ENCODE data around the gene MVD.

Gene MVD, protein sequence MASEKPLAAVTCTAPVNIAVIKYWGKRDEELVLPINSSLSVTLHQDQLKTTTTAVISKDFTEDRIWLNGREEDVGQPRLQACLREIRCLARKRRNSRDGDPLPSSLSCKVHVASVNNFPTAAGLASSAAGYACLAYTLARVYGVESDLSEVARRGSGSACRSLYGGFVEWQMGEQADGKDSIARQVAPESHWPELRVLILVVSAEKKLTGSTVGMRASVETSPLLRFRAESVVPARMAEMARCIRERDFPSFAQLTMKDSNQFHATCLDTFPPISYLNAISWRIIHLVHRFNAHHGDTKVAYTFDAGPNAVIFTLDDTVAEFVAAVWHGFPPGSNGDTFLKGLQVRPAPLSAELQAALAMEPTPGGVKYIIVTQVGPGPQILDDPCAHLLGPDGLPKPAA

DNA sequence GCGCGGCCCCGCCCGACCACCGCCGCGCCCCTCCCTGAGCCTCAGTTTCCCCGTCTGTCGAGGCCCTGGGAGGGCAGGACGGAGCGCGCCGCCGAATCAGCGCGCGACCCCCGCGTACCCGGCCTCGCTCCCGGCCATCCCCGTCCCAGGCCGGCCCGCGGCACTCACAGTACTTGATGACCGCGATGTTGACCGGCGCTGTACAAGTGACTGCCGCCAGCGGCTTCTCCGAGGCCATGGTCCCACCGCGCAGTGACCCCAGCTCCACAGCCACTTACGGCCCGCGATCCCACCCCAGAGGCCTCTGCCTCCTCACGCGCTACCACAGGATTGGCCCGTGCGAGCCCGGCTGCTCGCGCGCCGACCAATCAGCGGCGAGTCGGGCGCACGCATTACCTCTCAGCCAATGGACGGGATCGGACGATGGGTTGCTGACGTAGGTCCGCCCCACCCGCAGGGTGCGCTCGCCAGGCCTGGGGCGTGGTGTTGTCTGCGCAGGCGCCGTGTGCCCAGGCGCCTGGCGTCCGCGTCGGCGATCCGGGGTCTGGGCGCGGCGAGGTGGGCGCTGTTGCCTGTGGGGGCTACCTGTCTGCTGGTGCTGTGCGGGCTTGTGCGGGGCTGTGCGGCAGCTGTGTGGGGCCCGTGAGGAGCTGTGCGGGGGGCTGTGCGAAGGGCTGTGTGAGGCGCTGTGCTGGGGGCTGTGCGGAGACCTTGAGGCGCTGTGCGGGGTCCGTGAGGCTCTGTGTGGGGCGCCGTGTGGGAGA, at the start of gene MVD:
TSS of gene MVD (minus strand) at position 249 of the 764 bp plus-strand sequence. CDS start at position 238, 11 bp downstream.
- DNase-seq (ENCODE audit: low read depth in 3 of 3): peak; percentile 89 to 92 (median 91)

DNA sequence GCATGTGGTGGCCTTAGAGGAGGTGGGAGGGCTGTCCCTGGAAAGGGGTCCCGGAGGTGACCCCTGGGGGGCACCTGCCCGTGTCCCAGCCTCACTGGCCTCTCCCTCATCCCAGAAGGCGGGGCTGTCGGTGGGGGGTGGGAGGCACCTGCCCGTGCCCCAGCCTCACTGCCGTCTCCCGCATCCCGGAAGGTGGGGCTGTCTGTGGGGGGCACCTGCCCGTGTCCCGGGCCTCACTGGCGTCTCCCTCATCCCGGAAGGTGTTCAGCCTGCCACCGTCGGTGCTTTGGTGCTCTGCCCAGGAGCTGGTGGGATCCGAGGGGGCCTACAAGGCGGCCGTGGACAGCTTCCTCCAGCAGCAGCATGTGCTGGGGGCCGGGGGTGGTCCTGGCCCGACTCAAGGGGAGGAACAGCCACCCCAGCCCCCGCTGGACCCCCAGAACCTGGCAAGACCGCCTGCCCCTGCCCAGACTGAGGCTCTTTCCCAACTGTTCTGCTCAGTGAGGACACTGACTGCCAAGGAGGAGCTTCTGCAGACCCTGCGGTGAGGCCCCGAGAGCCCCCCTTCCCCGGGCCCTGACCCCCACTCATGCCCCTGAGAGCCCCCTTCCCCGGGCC, 49.6 kb upstream of the MVD start:
- DNase-seq (ENCODE audit: low read depth in 3 of 3): no peak

DNA sequence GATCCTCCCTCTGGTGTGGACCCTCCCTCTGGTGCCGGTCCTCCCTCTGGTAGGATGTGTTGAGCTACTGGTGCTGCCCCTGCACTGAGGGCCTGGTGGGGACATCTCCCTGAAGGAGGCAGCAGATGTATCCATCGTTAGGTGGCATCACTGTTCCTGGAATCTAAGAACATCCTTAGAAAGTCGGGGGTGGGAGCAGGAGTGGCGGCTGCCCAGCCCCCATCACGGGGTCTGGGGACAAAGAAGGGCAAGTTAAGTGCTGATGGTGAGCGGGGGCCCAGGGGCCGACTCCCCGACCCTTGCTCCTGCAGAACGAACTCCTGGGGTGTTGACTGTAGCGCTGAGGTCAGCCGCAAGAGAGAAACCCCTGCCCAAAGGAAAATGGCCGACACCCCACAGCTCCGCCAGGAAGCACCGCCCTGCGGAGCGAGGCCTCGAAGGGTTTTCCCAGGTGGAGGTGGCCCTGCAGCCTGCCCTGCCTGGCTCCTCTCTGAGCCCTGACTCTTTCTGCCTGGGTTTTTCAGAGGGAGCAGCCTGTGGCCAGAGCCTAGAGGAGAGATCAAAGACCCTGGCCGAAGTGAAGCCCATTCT, 49.0 kb upstream of the MVD start:
- DNase-seq (ENCODE audit: low read depth in 3 of 3): no peak

DNA sequence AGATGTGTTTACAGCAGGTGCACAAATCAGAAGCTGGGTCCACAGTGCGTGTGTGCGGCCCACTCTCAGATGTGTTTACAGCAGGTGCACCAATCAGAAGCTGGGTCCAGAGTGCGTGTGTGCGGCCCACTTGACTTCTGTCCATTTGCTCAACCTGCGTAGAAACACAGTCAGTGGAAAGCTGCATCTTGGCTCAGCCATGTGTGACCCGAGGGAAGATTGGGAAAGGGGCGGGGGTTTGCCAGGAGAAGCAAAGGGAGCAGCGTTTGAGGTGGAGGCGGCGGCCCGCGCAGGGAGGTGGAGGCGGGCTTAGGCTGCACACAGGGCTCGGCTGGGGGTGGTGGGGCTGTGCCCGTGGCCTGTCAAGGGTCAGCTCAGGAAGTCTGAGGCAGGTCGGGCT, 47.7 kb upstream of the MVD start:
- no peak for DNase-seq (ENCODE audit: low read depth in 3 of 3)

DNA sequence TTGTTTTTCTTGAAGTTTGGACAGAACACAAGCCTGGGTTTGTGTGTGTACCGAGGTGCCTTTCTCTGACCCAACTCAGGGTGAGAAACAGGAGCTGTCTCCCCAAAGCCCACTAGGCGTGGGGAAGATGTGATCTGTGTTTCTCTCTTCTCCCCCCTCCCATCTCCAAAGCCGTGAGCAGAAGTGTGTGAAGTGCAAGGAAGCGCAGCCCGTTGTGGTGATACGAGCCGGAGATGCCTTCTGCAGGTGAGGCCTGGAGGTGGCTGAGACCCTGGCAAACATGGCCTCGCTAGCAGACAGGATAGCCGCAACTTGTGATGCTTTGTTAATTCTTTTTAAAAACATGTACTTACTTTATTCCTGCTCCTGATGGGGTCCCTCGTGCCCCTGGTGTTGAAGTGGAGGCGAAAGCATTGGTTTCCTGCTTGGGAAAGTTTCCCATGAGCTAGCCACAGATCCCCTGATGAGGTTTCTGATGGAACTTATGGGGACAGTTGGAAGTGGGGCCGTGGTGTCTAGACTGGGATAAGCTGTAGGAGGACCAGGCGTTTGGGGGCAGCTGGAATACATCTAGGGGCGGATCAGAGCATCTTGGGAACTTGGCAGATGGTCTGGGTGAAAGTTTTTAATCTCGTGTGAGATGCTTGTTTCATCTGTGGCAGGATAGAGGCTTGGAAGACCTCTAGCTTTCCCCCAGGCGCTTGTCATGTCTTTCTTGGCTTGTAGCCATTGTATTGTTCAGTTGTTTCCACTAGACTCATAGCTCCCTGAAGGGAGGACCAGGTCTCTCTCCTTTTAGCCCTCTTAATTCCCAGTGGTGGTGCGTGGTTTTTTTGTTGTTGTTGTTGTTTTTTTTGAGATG, 44.3 kb upstream of the MVD start:
- DNase-seq (ENCODE audit: low read depth in 3 of 3): no peak

DNA sequence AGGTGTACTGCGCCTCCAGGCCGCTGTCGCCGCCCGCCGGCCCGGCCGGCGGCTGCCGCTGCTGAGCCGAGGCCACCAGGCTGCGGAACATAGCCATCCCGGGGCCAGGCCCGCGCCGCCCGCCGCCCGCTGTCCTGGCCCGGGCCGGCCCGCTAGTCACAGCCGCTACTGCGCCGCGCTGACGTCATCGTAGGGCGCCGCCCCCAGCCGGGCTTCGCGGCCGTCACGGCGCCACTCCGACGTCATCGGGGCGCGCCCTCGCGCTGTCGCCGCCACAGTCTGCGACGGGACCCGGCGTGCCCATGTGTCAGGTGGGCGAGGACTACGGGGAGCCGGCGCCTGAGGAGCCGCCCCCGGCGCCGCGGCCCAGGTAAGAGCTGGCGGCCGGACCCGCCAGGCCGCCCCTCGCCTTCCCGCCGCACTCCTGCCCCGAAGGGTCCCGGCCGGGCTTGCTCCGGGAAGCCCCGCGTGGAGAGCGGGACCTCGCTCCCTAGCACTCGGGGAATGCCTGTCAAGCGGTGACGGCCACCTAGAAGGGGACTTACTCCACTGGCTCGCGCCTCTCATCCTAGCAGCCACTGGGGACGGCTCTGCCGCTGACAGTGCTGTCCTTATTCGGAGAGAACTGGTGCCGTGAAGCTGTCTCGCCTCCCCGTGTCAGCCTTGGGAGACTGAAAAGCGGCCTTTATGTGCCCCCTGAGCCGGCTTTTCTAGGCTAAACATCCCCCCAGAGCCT, 43.5 kb upstream of the MVD start, which contains the start of the genes CTU2 and RNF166:
TSS of gene CTU2 (plus strand) at position 275 of the 736 bp plus-strand sequence. CDS start at position 303, 28 bp downstream.
TSS of gene RNF166 (minus strand) at position 180 of the 736 bp plus-strand sequence. CDS start at position 97, 83 bp downstream.
- DNase-seq (ENCODE audit: low read depth in 3 of 3): peak; percentile 84 to 91 (median 87)

DNA sequence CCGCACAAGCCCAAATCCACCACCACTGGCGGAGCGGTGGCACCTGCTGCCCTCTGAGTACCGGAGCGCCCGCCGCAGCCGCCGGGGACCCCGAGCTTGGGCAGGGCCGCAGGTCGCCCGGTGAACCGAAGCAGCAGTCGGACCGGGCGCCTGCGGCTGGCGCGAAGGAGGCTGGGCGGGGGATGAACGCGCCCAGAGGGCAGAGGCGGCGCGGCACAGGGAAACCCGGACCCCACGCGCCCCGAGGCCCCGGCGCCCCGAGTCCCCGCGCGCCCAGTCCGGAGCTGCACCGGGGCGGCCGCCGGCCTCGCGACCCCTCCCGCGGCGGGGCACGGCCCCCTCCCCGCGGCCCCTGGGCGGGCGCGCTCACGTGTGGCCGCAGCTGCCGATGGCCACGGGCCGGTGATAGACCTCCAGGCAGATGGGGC, 42.9 kb upstream of the MVD start:
- no peak for DNase-seq (ENCODE audit: low read depth in 3 of 3)

DNA sequence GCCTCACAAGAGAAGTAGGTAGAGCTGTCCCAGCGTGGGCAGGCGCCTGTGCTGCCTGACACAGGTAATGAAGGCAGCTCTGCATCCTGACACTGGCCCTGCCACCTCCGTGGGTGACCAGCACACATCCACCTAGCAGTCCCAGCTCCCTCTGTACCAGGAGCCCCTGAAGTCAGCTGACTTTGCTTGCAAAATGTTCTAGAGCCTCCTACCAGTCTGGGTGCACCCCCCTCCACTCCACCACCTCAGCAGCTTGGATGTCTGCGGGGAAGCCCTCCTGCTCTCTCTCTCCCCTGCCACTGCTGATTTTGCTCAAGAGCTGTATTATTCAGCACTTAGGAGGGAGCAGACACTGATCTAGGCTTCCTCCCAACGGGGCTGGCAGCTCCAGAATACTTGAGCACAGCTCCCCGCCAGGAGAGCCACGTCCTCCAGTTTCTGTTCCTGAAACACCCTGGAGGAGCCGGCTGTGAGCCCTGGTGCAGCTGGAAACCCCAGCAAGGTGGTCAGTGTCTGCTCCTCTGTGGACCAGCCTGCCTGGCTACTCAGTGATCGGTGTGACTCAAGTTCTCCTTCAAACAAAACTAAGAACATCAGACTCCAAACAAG, 42.3 kb upstream of the MVD start:
- no peak for DNase-seq (ENCODE audit: low read depth in 3 of 3)

DNA sequence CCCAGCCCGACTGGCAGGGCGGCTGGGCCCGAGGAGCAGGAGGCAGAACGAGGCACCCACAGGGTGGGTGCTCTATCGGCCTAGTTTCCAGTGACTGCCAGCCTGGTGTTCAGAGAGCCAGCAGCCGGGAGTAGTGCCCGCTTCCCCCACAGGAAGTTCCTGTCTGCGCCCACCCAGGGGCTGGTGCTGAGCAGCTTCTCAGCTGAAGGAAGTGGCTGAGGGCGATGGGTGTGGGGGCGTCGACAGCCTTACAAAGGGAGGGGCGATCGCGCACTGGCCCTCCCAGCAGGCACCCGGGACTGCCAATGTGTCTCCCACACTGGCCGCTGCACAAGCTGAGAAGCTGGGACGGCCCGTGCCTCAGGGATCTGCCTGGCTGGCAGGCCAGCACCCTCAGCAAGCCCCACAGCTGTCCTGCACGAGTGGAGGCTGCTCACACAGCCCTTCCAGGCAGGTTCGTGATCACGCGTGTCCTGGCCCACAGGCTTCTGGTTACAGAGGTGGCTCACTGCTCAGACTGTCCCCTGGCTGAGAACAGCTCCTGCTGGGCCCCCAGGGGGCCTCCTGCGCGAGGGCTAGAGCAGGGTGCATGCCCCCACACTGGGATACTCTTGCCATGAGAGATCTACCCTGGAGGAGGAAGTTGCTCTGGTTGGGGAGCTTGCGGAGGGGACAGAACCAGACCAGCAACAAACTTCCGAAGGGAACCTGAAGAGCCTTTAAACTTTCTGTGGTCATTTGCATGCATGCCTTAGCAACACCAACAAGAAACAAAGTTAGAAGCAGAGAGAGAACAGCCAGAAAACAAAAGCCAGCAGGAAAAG, 40.8 kb upstream of the MVD start:
- DNase-seq (ENCODE audit: low read depth in 3 of 3): peak in 1 of 3 experiments; percentile 43

DNA sequence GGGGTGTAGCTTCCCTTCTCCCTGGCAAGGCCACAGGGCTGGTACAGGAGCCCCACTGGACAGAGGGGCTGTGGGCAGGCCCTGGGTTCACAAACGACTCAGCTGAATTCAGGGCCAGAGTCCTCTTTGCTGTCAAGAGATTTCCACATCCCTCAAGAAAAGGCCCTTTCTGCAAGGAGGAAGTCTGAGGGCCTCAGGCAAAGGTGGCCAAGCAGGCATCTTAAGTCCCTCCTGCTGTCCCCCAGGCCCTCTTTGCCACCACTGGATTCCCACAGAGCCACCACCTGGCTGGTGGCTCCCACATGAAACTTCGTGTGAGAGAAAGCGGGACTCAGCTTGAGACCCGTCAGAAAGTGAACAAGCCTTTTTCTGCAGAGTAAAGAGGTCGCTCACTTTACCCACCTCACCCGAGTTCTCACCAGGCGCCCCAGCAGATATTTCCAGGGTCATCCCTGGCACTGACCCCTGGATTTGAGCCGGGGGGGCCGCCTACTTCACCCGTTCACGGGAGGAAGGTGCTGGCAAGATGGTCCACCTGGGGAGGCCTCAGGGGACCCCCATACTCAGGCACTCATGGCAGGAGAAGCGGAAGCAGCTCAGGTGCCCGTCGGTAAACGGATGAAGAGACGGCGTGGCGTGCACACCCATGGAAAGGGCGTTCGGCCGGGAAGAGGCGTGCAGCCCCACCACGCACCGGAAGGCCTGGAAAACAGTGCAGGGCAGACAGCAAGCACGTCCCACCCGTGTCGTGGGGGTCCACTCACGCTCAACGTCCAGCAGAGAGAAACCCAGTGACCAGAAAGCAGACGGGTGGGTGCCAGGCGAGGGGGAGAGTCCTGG, 39.7 kb upstream of the MVD start:
- no peak for DNase-seq (ENCODE audit: low read depth in 3 of 3)

DNA sequence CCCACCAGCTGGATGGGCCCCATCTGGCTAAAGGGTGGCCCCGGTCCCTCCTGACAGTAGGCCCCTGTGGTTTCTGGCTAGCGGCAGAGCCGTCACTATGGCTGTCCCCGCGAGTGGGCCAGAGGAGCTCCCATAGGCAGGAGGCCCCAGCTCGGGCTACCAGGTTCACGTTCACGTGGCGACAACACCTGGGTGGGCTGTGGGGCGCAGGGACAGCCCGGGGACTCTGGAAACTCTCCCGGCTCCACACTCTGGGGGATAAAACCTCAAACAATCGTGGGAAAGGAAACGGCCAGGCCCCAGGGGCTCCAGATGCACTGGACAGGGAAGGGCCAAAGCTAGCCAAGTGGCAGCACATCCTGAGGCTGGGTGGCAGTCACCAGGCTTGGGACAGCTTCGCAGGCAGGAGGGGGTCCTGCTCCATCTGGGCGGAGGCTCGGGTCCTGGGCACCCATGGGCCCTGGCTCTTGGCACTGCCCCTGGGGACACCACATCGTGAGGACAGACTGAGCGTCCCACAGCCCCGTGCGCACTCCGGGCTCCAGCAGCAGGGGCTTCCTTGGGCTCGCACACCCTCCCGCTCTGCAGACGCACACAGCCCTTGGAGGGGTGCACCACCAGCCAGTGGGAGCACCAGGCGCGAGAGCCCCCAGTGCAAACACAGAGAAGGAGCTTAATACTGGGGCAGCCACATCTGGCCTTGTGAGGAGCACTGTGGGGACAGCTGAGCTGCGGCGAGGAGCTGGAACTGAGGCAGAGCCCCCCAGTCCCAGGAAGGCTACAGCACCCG, 38.9 kb upstream of the MVD start:
- no peak for DNase-seq (ENCODE audit: low read depth in 3 of 3)

DNA sequence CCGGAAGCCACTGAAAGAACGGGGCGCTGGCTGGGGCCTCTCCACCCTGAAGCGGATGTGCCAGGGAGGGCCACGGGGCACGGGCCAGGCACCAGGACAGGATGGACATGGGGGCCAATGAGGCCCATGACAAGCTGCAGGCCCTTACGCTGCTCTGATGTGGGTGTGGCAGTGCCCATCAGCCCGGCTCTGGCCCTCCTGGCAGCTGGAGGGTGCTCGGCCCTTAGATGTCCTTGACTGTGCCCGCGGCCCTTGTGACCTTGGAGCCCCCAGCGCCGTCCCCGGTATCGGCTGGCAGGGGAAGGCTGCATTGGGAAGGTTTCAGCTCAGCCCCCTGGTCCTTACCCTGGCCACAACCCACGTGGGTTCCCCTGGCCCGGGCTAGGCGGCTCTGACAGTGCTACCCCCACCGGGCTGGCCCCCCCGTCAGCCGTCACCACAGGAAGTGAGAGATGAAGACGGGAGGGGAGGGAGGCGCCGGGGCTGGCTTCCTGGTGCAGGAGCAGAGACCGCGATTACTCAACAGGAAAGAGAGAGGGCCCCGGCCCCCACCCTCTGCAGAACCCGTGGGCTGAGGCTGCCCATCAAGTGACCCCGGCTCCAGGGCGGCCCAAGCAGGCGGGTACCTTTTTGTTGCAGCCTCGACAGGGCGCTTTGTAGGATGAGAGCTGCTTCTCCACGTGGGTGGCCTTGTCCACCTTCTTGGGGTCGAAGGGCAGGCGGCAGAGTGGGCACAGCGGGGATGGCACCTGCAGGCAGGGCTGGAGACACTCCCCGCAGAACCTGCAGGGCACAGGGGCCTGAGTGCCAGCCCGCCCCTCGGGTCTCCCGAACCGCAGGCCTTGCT, 38.0 kb upstream of the MVD start:
- peak; percentile 89 to 92 (median 89) for DNase-seq (ENCODE audit: low read depth in 3 of 3)

DNA sequence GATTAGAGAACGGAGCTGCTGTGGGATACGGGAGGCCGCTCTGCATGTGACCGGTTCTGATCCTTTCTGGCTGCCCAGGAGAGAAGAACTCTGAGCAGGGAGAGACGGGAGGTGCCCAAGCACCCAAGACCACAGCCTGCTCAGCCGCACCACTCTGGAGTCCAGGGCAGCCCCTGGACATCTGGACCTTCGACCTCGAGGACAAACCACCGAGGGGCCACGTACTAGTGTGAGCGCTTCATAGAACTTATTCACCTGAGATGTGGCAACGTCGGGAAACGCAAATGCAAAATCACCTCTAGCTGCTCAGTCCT, 37.4 kb upstream of the MVD start:
- no peak for DNase-seq (ENCODE audit: low read depth in 3 of 3)

DNA sequence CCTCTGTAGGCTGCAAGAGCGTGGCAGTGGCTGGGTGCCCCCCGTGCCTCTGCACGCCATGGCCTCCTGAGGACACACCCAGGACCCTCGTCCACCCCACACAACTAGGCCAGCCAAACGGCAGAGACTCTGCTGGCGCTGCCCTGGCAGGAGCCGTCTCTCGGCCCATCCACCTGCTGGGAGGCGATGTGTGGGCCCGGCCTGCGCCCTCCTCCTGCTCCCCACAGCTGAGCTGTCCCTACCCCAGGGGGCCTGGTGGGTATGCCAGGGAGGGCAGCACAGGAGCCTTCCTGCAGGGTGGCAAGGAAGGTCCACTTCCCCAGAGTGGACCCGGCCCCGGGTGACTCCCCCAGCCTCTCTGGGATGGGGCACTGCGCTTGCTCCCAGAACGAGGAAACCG, 36.3 kb upstream of the MVD start:
- no peak for DNase-seq (ENCODE audit: low read depth in 3 of 3)

DNA sequence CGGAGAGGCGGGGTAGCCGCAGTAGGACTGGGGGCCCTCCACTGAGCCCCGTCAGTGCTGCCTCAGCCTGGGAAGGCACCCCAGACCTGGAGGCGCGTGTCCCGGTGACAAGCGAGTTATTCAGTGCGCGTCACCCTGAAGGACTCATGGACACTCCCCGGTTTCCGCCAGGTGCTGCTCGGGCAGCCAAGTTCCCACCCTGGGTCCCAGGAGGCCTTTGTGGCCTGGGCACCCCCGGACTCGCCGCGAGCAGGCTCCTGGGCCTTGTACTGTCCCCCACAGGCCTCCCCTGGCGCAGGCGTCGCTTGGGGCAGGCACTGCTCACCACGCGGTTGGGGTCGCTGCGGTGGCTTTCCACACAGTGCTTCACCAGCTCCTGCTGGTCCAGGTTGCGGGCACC, 35.8 kb upstream of the MVD start:
- DNase-seq (ENCODE audit: low read depth in 3 of 3): no peak

DNA sequence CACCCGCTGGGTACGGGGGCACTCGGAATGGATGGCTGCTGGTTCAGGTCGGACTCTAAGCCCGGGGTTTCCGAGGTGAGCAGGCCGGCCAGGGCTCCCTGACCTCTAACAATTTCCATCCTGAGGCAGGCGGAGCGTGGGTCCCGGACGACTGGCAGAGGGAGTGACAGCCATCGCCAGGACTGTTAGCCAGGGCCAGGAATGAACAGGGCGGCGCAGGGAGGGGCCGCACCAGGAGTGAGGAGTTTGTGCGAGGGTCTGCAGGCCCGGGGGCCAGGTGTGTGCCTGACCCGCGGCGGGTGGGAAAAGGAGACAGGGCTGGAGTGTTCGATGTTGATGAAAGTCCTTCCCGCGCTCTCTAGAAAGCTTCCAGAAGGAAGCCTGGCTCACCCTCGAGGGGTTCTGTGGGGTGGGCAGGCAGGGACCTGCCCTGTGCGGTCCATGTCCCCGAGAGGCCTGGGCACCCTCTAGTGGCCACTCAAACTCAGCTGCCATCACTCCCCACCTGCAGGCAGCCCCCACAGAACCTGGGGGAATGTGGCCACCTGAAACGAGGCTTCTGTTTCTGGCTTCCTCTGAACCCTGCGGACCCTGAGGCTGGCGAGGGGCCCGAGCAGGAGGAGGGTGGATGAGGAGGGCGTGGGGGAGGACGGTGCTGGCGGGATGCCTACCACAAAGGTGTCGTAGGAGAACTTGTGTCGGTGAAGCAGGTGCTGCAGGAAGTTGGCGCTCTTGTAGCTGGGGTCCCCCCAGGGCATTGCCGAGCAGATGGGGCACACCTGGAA, 35.1 kb upstream of the MVD start:
- DNase-seq (ENCODE audit: low read depth in 3 of 3): no peak

All from stimulated activated CD4-positive, alpha-beta T cell treated with anti-CD3 and anti-CD28 coated beads, TNF-alpha, amount 100 ng/mL, for 4 hours (primary cell).